ENCODE results near the gene HMCN2. TPM values are rescaled to one million over a fixed set of nuclear protein-coding genes. Genes with fewer than 3 reads are reported as not detected.

Gene HMCN2
- total and polyA plus RNA-seq, 2 of the 4 experiments (the other 2 are of a cell fraction), result 0.02 TPM; not detected in 1

DNA sequence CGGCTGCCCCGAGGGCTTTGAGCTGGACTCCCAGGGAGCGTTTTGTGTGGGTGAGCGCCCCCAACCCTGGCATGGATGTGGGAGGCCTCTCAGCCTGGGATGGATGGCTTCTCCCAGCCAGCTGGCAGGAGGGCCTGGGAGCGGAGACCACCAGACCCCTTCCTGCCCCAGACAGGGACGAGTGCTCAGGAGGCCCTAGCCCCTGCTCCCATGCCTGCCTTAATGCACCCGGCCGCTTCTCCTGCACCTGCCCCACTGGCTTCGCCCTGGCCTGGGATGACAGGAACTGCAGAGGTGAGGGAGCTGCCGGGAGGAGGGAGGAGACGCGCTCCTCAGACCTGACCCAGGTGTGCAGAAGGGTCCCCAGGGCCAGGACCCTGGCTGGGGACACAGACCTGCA lies 161.8 kb downstream of the HMCN2 start:
- Histone ChIP-seq H2AK9ac (replicated peaks; ENCODE audit: low read depth, low read length, poor library complexity) (no peak overlapping the region), H2AK5ac (ENCODE audit: low read depth, low read length) (no peak overlapping the region), H2BK5ac (ENCODE audit: low read depth, low read length, poor library complexity, severe bottlenecking) (no peak overlapping the region), H3K4ac (ENCODE audit: low read depth, low read length) (no peak overlapping the region), H3K4me2 (ENCODE audit: low read depth, low read length) (no peak overlapping the region), H3K9ac (ENCODE audit: low read depth, low read length) (no peak overlapping the region), H3K27ac (ENCODE audit: insufficient read depth, low read length) (no peak overlapping the region), H3K4me1 (ENCODE audit: control insufficient read depth, insufficient read depth, low read length) (peaks cover 5% of the 10 kb centered on the region), H4K8ac (ENCODE audit: low read depth in 2 of 2, low read length in 2 of 2) (no peak overlapping the region), H4K20me1 (ENCODE audit: insufficient read depth, low read length) (no peaks in the 10 kb centered on the region), H3K23ac (ENCODE audit: low read depth, low read length) (no peak overlapping the region), H3K14ac (replicated peaks; ENCODE audit: low read depth, low read length) (no peak overlapping the region), H3K9me3 (ENCODE audit: control insufficient read depth, insufficient read depth, low read length) (no peaks in the 10 kb centered on the region), H3K18ac (ENCODE audit: low read depth, low read length) (no peak overlapping the region), H2BK20ac (ENCODE audit: low read depth, low read length) (no peak overlapping the region), H3K36me3 (ENCODE audit: control insufficient read depth, insufficient read depth, low read length) (no peaks in the 10 kb centered on the region), H4K5ac (ENCODE audit: low read depth, low read length) (no peak overlapping the region), H3K9me1 (ENCODE audit: insufficient read depth, low read length) (no peaks in the 10 kb centered on the region), H3K56ac (ENCODE audit: extremely low read depth, insufficient read depth, low read length) (no peak overlapping the region), H3K79me1 (ENCODE audit: low read depth in 1 of 2, low read length in 2 of 2) (no peaks in the 10 kb centered on the region), H4K91ac (ENCODE audit: insufficient read depth, low read depth, low read length) (no peak overlapping the region), H3K27me3 (ENCODE audit: control insufficient read depth, insufficient read depth, low read length) (peaks cover 4% of the 10 kb centered on the region), H2AFZ (replicated peaks; ENCODE audit: low read length, poor library complexity) (peak overlapping the region; percentile 13), H3K4me3 (ENCODE audit: insufficient read depth, low read depth, low read length) (no peak overlapping the region), H2BK120ac (ENCODE audit: low read depth, low read length) (no peak overlapping the region), H2BK15ac (ENCODE audit: low read depth, low read length) (no peak overlapping the region)
- intact Hi-C loops (cut with micrococcal nuclease) (no loop called here), dilution Hi-C loops (cut with HindIII; ENCODE audit: low sequenced_read_pairs, unreplicated experiment) (no loop called here), in situ Hi-C loops (cut with MboI; ENCODE audit: low sequenced_read_pairs) (no loop called here)
- TF ChIP-seq RAD21 (IDR thresholded peaks at IDR 0.05; ENCODE audit: low read length), result no peak
- no peak for TF ChIP-seq MAFK (IDR thresholded peaks at IDR 0.05; ENCODE audit: low read depth, low read length)
- TF ChIP-seq FOS (IDR thresholded peaks at IDR 0.05; ENCODE audit: low read depth, low read length), result no peak
- no peak for TF ChIP-seq MXI1 (IDR thresholded peaks at IDR 0.05; ENCODE audit: borderline replicate concordance, low read depth, low read length)
- no peak for TF ChIP-seq SMC3 (IDR thresholded peaks at IDR 0.05; ENCODE audit: low read depth, low read length)
- TF ChIP-seq MAZ (IDR thresholded peaks at IDR 0.05; ENCODE audit: borderline replicate concordance, low read depth, low read length), result no peak
- TF ChIP-seq CHD1 (IDR thresholded peaks at IDR 0.05; ENCODE audit: low read depth, low read length), result no peak
- ATAC-seq (ENCODE audit: low read depth) (no peak), DNase-seq (no peak)
- ChIA-PET CTCF (no interaction called here), POLR2A (ENCODE audit: unreplicated experiment) (no interaction called here)
- no TSS peak for BruUV-seq (replicated peaks)
- no CpG with 5 or more reads among the region's 12 CpGs for WGBS, 2 experiments (ENCODE audit: extremely low coverage in 2 of 2, insufficient read length in 1 of 2)
